Transverse colon (tissue), 4 donors: ENCODE data around the gene SLC25A13. TPM values are rescaled to one million over a fixed set of nuclear protein-coding genes. Genes with fewer than 3 reads are reported as not detected.

Source experiments
- DNase-seq: peaks from one replicate; pipeline ENCODE4 v3.0.0-alpha.2; 2019
- H3K27ac ChIP-seq, 4 donors: fragments of 200-600 bp; sonication (generic); 2 replicates each; pipeline ENCODE4 v1.5.1; 2016 to 2018; ENCODE audit warnings: inconsistent platforms in 4 of 4
- H3K27me3 ChIP-seq: fragments of 200-600 bp; sonication (generic); 2 replicates; pipeline ENCODE4 v1.5.1; 2017; ENCODE audit warnings: inconsistent platforms
- H3K36me3 ChIP-seq, 4 donors: fragments of 200-600 bp; sonication (generic); 2 replicates each; pipeline ENCODE4 v1.5.1; 2017 to 2019; ENCODE audit warnings: inconsistent platforms in 4 of 4
- H3K4me1 ChIP-seq, 4 donors: fragments of 200-600 bp; sonication (generic); 2 replicates each; pipeline ENCODE4 v1.5.1; 2017 to 2020; ENCODE audit warnings: inconsistent platforms in 4 of 4
- H3K4me3 ChIP-seq, 4 donors: fragments of 200-600 bp; sonication (generic); 1 replicate in 1 of 4; 2 replicates in 3 of 4; pipeline versions ENCODE4 v1.5.1 to v1.6.1; 2017 to 2019; ENCODE audit warnings: inconsistent platforms in 4 of 4
- H3K9me3 ChIP-seq, 2 donors: fragments of 200-600 bp; sonication (generic); 2 replicates each; pipeline ENCODE4 v1.5.1; 2017 to 2019; ENCODE audit warnings: inconsistent platforms in 2 of 2
- CTCF ChIP-seq, 5 experiments: fragments of 200-600 bp in 3 of 5; fragments of 450-650 bp in 2 of 5; sonication (generic) in 3 of 5; IDR thresholded peaks; 1 replicate in 2 of 5; 2 replicates in 3 of 5; pipeline ENCODE4 v1.5.1; 2016 to 2017; ENCODE audit warnings: antibody characterized with exemption in 5 of 5, inconsistent platforms in 3 of 5, mild to moderate bottlenecking in 2 of 5, moderate library complexity in 1 of 5
- EP300 ChIP-seq: sonication (generic); formaldehyde crosslinking; IDR thresholded peaks from one replicate; pipeline ENCODE4 v1.6.1; 2017; ENCODE audit warnings: antibody characterized with exemption, low read depth
- POLR2A ChIP-seq: fragments of 450-650 bp; IDR thresholded peaks from one replicate; pipeline ENCODE4 v1.6.1; 2016; ENCODE audit warnings: antibody characterized with exemption, mild to moderate bottlenecking, moderate library complexity
- POLR2AphosphoS5 ChIP-seq, 3 donors: sonication (generic); formaldehyde crosslinking; IDR thresholded peaks; one replicate each; pipeline ENCODE4 v1.6.1; 2016; ENCODE audit warnings: antibody characterized with exemption in 3 of 3
- WGBS, 2 donors: methylation state at CpG; one replicate each; pipeline ENCODE4 v1.1.5; 2018; ENCODE audit warnings: low coverage in 1 of 2; 5-methylcytosine and 5-hydroxymethylcytosine counted together
- in situ Hi-C, 4 donors: fragments of 200-750 bp; cut with MboI; loops; one replicate each; pipeline versions ENCODE4 v1.15.0 to v1.15.1; 2017; ENCODE audit warnings: low sequenced_read_pairs in 3 of 4, low pct_ligation_motif_present in 1 of 4, low pct_unique_long_range_greater_than_20kb in 1 of 4
- intact Hi-C: fragments of 100-400 bp; cut with DNase I; formaldehyde crosslinking; loops from one replicate; pipeline ENCODE4 v1.15.1; 2023; ENCODE audit warnings: low total_unique reads
- total RNA-seq, 4 donors: library from RNA; depleted of rRNA; stranded (reverse); fragments of >200 nt; gene quantifications; one replicate each; pipeline ENCODE4 v1.1.0, GENCODE V29; 2016

Gene SLC25A13
- total RNA-seq, 4 donors from 2014 or later, result 7.8 to 68.9 (median 59.6) TPM

- in situ Hi-C loops (no loop called here), intact Hi-C loops (no loop called here)
- no peaks in the 10 kb centered on the region for H3K27me3 ChIP-seq
- H3K9me3 ChIP-seq, result no peaks in the 10 kb centered on the region
- no peak for DNase-seq
- WGBS, 2 donors, result 93 to 96% methylated on average over 3 of the region's 3 CpGs
- H3K4me3 ChIP-seq, result no peak overlapping the region
- no peaks in the 10 kb centered on the region for H3K4me1 ChIP-seq
- H3K27ac ChIP-seq, result no peak overlapping the region
- peaks cover 0 to 4% (median 0%) of the 10 kb centered on the region in 4 donors for H3K36me3 ChIP-seq
- no peak for TF ChIP-seq POLR2A
- no peak for TF ChIP-seq POLR2AphosphoS5 (IDR thresholded peaks at IDR 0.05)
- no peak for TF ChIP-seq EP300
- TF ChIP-seq CTCF (IDR thresholded peaks at IDR 0.05), result no peak
These were observed 144.5 kb downstream of the SLC25A13 start for GRCh38 chr7:96177353-96177752.

- DNase-seq, result no peak
- WGBS, 2 donors, result 83 to 90% methylated on average over 4 of the region's 4 CpGs
- H3K36me3 ChIP-seq, result peaks cover 0 to 6% (median 2%) of the 10 kb centered on the region in 4 donors
- H3K4me3 ChIP-seq, result no peak overlapping the region
- no peaks in the 10 kb centered on the region for H3K4me1 ChIP-seq
- no peak overlapping the region for H3K27ac ChIP-seq
- no peaks in the 10 kb centered on the region for H3K9me3 ChIP-seq
- in situ Hi-C loops, result loop anchor here in 1 of 4 donors (25.0 kb wide), 1 partner anchor 113 kb away; no protein-coding TSS in a partner anchor
- no peaks in the 10 kb centered on the region for H3K27me3 ChIP-seq
- TF ChIP-seq CTCF (IDR thresholded peaks at IDR 0.05), result no peak
- TF ChIP-seq POLR2A, result no peak
- no peak for TF ChIP-seq EP300
- TF ChIP-seq POLR2AphosphoS5 (IDR thresholded peaks at IDR 0.05), result no peak
- intact Hi-C loops, result no loop called here
These were observed 147.1 kb downstream of the SLC25A13 start for GRCh38 chr7:96174812-96175211.

GRCh38 chr7:96173781-96174180, 148.1 kb downstream of the SLC25A13 start:
- 79 to 98% methylated on average over 3 of the region's 3 CpGs for WGBS, 2 donors
- peaks cover 0 to 6% (median 2%) of the 10 kb centered on the region in 4 donors for H3K36me3 ChIP-seq

GRCh38 chr7:96169439-96169838, 152.5 kb downstream of the SLC25A13 start:
- no peak for TF ChIP-seq EP300
- TF ChIP-seq CTCF (IDR thresholded peaks at IDR 0.05), result no peak
- TF ChIP-seq POLR2A, result no peak
- TF ChIP-seq POLR2AphosphoS5 (IDR thresholded peaks at IDR 0.05), result no peak
- no peak for DNase-seq
- WGBS, 2 donors, result 71 to 75% methylated on average over 5 of the region's 5 CpGs
- Histone ChIP-seq H3K4me1 (no peaks in the 10 kb centered on the region), H3K4me3 (no peak overlapping the region), H3K9me3 (no peaks in the 10 kb centered on the region), H3K27me3 (no peaks in the 10 kb centered on the region), H3K27ac (no peak overlapping the region), H3K36me3 (peaks cover 0 to 6% (median 0%) of the 10 kb centered on the region in 4 donors)
- in situ Hi-C loops (loop anchor here in 1 of 4 donors (25.0 kb wide), 1 partner anchor 107 kb away; no protein-coding TSS in a partner anchor), intact Hi-C loops (no loop called here)

More at GRCh38 chr7:96173781-96174180, 148.1 kb downstream of the SLC25A13 start:
- in situ Hi-C loops (loop anchor here in 1 of 4 donors (25.0 kb wide), 1 partner anchor 111 kb away; no protein-coding TSS in a partner anchor), intact Hi-C loops (no loop called here)
- Histone ChIP-seq H3K27ac (no peak overlapping the region), H3K27me3 (no peaks in the 10 kb centered on the region), H3K4me3 (no peak overlapping the region), H3K9me3 (no peaks in the 10 kb centered on the region), H3K4me1 (no peaks in the 10 kb centered on the region)
- no peak for TF ChIP-seq POLR2A
- no peak for TF ChIP-seq EP300
- no peak for TF ChIP-seq CTCF (IDR thresholded peaks at IDR 0.05)
- no peak for TF ChIP-seq POLR2AphosphoS5 (IDR thresholded peaks at IDR 0.05)
- DNase-seq, result no peak
